ENCODE measurements around the gene HOXA3. TPM values are rescaled to one million over a fixed set of nuclear protein-coding genes. Genes with fewer than 3 reads are reported as not detected.

Gene HOXA3
- total RNA-seq, 1 donor from 2014 or later, result 3.7 TPM

DNA sequence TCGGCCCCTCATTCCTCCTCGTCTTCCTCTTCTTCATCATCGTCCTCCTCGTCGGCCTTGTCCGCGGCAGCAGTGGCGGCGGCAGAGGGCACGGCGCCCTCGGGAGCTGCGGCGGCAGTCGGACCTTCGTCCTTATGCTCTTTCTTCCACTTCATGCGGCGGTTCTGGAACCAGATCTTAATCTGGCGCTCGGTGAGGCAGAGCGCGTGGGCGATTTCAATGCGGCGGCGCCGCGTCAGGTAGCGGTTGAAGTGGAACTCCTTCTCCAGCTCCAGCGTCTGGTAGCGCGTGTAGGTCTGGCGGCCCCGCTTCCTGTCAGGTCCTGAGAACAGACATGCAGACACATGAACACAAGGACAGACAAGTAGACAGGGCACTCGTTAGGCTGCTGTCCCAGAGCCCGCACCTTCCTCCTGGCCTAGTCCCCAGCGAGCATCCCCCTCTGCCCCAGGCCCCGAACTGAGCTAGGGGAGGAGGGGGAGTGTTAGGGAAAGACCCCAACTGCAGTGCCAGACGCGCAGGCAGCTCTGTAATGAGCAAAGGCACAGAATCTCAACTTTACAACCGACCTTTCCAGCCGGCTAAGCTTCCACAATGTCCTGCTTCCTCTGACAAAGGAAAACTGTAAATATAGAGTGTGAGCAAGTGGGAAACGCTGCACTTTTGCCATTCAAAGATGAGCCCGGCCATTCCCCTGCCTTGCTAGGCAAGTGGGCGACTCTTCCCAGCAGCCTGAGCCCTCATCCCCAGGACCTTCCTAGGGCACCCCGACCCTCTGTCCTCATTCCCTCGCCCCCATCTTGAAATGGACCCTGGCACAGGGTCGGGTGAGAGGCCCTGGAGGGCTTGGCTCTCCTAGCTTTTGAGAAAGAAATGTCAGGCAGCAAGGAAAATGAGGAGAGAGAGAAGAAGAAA is 2.8 kb upstream of the HOXA3 start:
- peaks cover 0 to 8% (median 0%) of the 10 kb centered on the region in 3 donors for H3K27me3 ChIP-seq (ENCODE audit: control insufficient read depth in 3 of 3, insufficient read depth in 3 of 3, low read length in 3 of 3)
- no peaks in the 10 kb centered on the region for H3K9me3 ChIP-seq (ENCODE audit: control insufficient read depth in 3 of 3, low read length in 3 of 3)
- peaks cover 32 to 44% (median 40%) of the 10 kb centered on the region in 3 donors for H3K4me1 ChIP-seq (ENCODE audit: control insufficient read depth in 3 of 3, insufficient read depth in 3 of 3, low read length in 3 of 3)
- H3K4me3 ChIP-seq (ENCODE audit: low read length in 3 of 3), result peak overlapping the region; percentile 75 to 89 (median 87)
- peak overlapping the region; percentile 88 for H3K27ac ChIP-seq (ENCODE audit: low read depth, low read length)
- H3K9ac ChIP-seq (ENCODE audit: low read depth in 1 of 3, low read length in 3 of 3), result peak overlapping the region; percentile 81 to 93 (median 89)
- peaks cover 0 to 2% (median 0%) of the 10 kb centered on the region in 3 donors for H3K36me3 ChIP-seq (ENCODE audit: control insufficient read depth in 3 of 3, insufficient read depth in 3 of 3, low read length in 3 of 3)

DNA sequence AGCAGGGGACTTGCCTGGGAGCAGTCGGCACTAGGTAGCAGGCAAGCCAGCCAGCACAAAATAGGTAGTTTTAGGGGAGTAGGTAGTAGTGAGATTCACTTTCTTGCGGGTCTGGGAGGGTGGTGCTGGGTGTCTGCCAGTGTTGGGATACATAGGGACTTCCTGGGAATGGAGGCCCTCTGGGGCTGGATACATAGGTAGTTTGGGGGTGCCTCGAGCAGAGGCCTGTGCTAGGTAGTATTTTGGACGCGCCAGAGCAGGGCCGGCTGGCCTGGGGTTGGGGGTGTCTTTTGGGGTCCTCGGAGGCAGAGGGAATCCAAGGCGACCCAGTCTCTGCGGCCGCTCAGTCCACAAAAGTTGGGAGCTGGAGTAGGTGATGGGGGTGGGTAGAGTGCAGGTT is 2.0 kb upstream of the HOXA3 start:
- no peak overlapping the region for H3K4me3 ChIP-seq (ENCODE audit: low read length in 3 of 3)
- H3K36me3 ChIP-seq (ENCODE audit: control insufficient read depth in 3 of 3, insufficient read depth in 3 of 3, low read length in 3 of 3), result peaks cover 0 to 2% (median 0%) of the 10 kb centered on the region in 3 donors
- H3K27ac ChIP-seq (ENCODE audit: low read depth, low read length), result no peak overlapping the region
- H3K4me1 ChIP-seq (ENCODE audit: control insufficient read depth in 3 of 3, insufficient read depth in 3 of 3, low read length in 3 of 3), result peaks cover 40 to 46% (median 40%) of the 10 kb centered on the region in 3 donors
- no peak overlapping the region for H3K9ac ChIP-seq (ENCODE audit: low read depth in 1 of 3, low read length in 3 of 3)
- H3K27me3 ChIP-seq (ENCODE audit: control insufficient read depth in 3 of 3, insufficient read depth in 3 of 3, low read length in 3 of 3), result peaks cover 0 to 8% (median 0%) of the 10 kb centered on the region in 3 donors
- no peaks in the 10 kb centered on the region for H3K9me3 ChIP-seq (ENCODE audit: control insufficient read depth in 3 of 3, low read length in 3 of 3)

DNA sequence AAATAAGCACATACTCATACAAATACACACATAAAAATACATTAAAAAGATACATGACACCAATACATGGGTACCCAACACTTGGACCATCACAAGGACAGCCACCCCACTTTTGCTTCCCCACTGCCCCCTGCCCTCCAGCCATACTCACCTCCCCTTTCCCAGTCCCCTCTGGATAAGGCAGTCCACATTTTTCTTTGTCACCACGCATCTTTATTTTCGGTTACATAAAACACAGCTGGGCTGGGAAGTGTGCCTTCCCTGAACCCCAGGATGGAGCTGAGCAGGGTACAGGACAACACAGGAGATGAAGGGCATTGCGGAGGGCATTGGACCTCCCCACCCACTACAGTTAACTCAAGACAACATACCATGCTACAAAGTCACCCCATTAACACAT is 1.1 kb upstream of the HOXA3 start:
- Histone ChIP-seq H3K9ac (ENCODE audit: low read depth in 1 of 3, low read length in 3 of 3) (no peak overlapping the region), H3K4me1 (ENCODE audit: control insufficient read depth in 3 of 3, insufficient read depth in 3 of 3, low read length in 3 of 3) (peaks cover 48 to 55% (median 49%) of the 10 kb centered on the region in 3 donors), H3K36me3 (ENCODE audit: control insufficient read depth in 3 of 3, insufficient read depth in 3 of 3, low read length in 3 of 3) (peaks cover 0 to 2% (median 0%) of the 10 kb centered on the region in 3 donors), H3K27ac (ENCODE audit: low read depth, low read length) (no peak overlapping the region), H3K4me3 (ENCODE audit: low read length in 3 of 3) (no peak overlapping the region), H3K9me3 (ENCODE audit: control insufficient read depth in 3 of 3, low read length in 3 of 3) (no peaks in the 10 kb centered on the region), H3K27me3 (ENCODE audit: control insufficient read depth in 3 of 3, insufficient read depth in 3 of 3, low read length in 3 of 3) (peaks cover 0 to 8% (median 0%) of the 10 kb centered on the region in 3 donors)

DNA sequence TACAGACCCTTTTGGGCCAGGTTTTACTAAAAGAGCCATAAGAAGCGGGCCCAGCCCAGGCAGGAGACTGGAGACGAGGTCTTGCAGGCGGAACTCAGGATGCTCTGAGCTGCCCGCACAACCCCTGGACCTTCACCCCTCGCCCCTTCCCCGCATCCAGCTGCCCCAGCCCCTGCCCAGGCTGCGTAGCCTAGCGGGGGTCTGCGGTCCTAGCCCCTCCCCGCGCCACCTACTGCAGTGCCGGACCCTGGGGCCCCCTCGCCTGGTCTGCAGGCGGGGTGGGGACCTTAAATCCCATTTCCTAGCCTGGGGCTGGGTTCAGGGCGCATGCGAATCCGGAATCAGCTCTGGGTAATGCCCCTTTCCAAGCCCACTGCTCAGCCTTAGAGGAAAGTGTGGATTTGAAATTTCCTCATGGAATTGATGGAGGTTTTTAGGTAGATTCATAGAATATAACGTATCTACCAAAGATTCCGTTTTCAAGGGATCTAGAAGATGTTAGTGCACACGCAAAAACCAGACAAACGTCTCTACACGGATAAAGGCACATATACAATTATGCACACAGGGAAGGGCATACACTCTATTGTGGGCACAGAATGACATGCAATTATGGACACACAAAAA is 546 bp upstream of the HOXA3 start:
- H3K9ac ChIP-seq (ENCODE audit: low read depth in 1 of 3, low read length in 3 of 3), result peak overlapping the region; percentile 91 to 96 (median 93)
- peak overlapping the region; percentile 78 for H3K27ac ChIP-seq (ENCODE audit: low read depth, low read length)
- peaks cover 54 to 61% (median 54%) of the 10 kb centered on the region in 3 donors for H3K4me1 ChIP-seq (ENCODE audit: control insufficient read depth in 3 of 3, insufficient read depth in 3 of 3, low read length in 3 of 3)
- H3K4me3 ChIP-seq (ENCODE audit: low read length in 3 of 3), result peak overlapping the region; percentile 89 to 98 (median 94)
- peaks cover 0 to 2% (median 0%) of the 10 kb centered on the region in 3 donors for H3K36me3 ChIP-seq (ENCODE audit: control insufficient read depth in 3 of 3, insufficient read depth in 3 of 3, low read length in 3 of 3)
- H3K9me3 ChIP-seq (ENCODE audit: control insufficient read depth in 3 of 3, low read length in 3 of 3), result no peaks in the 10 kb centered on the region
- H3K27me3 ChIP-seq (ENCODE audit: control insufficient read depth in 3 of 3, insufficient read depth in 3 of 3, low read length in 3 of 3), result peaks cover 0 to 8% (median 0%) of the 10 kb centered on the region in 3 donors

DNA sequence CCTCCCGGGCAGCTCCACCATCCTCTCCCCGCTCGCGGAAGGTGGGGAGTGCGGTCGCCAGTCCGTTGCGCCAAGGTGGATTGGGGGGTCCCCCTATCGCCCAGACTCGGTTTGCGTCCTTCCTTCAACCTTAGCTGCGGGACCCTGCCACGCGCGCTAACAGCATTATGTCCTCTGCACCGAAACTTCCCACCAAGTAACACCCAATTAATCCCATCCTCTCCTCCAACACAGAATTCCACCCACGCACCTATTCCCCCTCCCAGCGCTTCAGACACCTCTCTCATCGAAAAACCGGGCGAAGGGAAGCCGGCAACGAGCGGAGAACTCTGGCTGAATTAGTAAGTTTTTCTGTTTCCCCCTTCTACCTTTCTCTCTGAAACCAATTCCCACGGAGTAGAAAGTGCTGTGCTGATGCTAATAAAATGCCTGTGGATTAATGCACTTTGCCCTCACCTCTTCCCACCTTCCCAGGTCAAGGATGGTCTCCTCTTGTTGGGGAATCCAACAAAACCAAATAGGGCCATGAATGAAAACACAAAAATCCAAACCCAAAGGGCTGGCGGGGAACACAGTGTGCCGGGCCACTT is 947 bp downstream of the HOXA3 start:
- Histone ChIP-seq H3K27me3 (ENCODE audit: control insufficient read depth in 3 of 3, insufficient read depth in 3 of 3, low read length in 3 of 3) (peaks cover 0 to 8% (median 0%) of the 10 kb centered on the region in 3 donors), H3K9ac (ENCODE audit: low read depth in 1 of 3, low read length in 3 of 3) (peak overlapping the region; percentile 91 to 96 (median 93)), H3K4me1 (ENCODE audit: control insufficient read depth in 3 of 3, insufficient read depth in 3 of 3, low read length in 3 of 3) (peaks cover 62 to 70% (median 63%) of the 10 kb centered on the region in 3 donors), H3K4me3 (ENCODE audit: low read length in 3 of 3) (peak overlapping the region; percentile 89 to 98 (median 94)), H3K27ac (ENCODE audit: low read depth, low read length) (peak overlapping the region; percentile 78), H3K36me3 (ENCODE audit: control insufficient read depth in 3 of 3, insufficient read depth in 3 of 3, low read length in 3 of 3) (peaks cover 0 to 2% (median 0%) of the 10 kb centered on the region in 3 donors), H3K9me3 (ENCODE audit: control insufficient read depth in 3 of 3, low read length in 3 of 3) (no peaks in the 10 kb centered on the region)

DNA sequence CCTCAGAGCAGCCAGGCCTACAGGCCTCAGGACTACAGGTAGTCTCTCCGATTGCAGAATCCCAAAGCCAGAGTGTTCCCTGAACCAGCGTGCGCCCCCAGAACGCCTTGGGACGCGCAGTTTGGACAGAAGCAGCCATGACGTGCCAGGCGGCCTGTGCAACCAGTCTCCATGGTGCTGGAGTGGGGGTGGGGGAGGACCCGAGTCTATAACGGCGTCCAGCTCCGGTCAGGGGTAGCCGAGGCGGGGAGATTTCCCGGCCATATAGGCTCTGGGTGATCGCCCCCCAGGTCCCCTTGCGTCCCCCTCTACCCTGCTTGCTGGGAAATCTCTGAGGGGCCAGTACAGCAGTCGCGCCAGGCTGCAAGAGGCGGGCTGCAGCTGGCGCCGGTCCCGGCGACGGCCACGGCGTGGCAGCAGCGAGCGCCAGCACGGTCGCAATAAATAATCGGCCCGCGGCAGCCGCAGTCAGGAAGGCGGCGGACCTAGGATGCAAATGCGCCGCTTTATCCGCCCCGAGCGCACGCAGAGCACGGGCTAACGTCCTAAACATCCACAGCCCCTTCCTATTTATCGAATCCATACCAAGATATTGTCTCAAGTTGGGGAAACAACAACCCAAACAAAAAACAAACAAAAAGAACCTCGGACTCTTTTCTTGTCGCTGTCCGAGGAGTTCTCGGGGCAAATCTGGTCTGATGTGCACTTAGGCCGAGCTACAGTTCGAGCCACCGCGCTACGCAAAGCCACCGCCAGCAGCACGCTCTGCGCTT is 1.6 kb downstream of the HOXA3 start:
- Histone ChIP-seq H3K27ac (ENCODE audit: low read depth, low read length) (peak overlapping the region; percentile 78), H3K9me3 (ENCODE audit: control insufficient read depth in 3 of 3, low read length in 3 of 3) (no peaks in the 10 kb centered on the region), H3K4me3 (ENCODE audit: low read length in 3 of 3) (peak overlapping the region; percentile 89 to 98 (median 94)), H3K36me3 (ENCODE audit: control insufficient read depth in 3 of 3, insufficient read depth in 3 of 3, low read length in 3 of 3) (peaks cover 0 to 4% (median 3%) of the 10 kb centered on the region in 3 donors), H3K27me3 (ENCODE audit: control insufficient read depth in 3 of 3, insufficient read depth in 3 of 3, low read length in 3 of 3) (peaks cover 0 to 8% (median 0%) of the 10 kb centered on the region in 3 donors), H3K4me1 (ENCODE audit: control insufficient read depth in 3 of 3, insufficient read depth in 3 of 3, low read length in 3 of 3) (peaks cover 61 to 69% (median 62%) of the 10 kb centered on the region in 3 donors), H3K9ac (ENCODE audit: low read depth in 1 of 3, low read length in 3 of 3) (peak overlapping the region; percentile 91 to 96 (median 93))

DNA sequence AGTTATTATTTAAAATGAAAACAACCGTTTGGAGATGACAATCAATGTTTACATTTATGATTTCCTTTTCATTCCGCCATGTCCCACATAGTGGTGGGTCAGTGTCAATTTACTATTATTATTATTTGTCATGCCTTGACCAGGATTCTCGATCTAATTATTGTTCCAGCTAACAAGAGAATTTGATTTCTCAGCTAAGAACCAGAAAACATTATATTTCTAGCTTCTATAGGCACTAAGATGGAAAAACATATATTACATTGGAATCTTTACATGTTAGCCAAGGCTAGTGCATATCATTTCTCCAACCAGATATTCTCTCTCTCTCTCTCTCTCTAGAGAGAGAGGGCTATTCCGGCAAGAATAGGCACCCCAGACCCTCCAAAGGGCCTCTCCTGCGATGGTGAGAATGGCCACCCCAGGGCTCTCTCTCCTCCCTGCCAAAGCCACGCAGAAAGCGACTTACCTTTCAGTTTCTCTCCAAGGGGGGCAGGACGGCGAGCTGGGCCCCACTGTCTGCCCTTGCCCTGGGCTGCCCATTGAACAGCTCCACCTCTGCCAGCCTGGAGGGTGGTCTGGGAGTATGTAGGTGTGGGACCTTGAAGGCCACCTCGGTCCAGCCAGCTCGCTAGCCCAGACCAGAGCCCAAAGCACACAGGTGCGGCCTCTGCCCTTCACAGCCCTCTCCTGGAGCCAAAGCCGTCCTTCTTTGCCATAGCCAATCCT is 2.4 kb downstream of the HOXA3 start:
- H3K9ac ChIP-seq (ENCODE audit: low read depth in 1 of 3, low read length in 3 of 3), result peak overlapping the region; percentile 91 to 96 (median 93)
- H3K9me3 ChIP-seq (ENCODE audit: control insufficient read depth in 3 of 3, low read length in 3 of 3), result no peaks in the 10 kb centered on the region
- peak overlapping the region; percentile 78 for H3K27ac ChIP-seq (ENCODE audit: low read depth, low read length)
- H3K36me3 ChIP-seq (ENCODE audit: control insufficient read depth in 3 of 3, insufficient read depth in 3 of 3, low read length in 3 of 3), result peaks cover 3 to 9% (median 9%) of the 10 kb centered on the region in 3 donors
- peaks cover 53 to 62% (median 54%) of the 10 kb centered on the region in 3 donors for H3K4me1 ChIP-seq (ENCODE audit: control insufficient read depth in 3 of 3, insufficient read depth in 3 of 3, low read length in 3 of 3)
- H3K4me3 ChIP-seq (ENCODE audit: low read length in 3 of 3), result peak overlapping the region; percentile 89 to 98 (median 94)
- peaks cover 0 to 8% (median 0%) of the 10 kb centered on the region in 3 donors for H3K27me3 ChIP-seq (ENCODE audit: control insufficient read depth in 3 of 3, insufficient read depth in 3 of 3, low read length in 3 of 3)

DNA sequence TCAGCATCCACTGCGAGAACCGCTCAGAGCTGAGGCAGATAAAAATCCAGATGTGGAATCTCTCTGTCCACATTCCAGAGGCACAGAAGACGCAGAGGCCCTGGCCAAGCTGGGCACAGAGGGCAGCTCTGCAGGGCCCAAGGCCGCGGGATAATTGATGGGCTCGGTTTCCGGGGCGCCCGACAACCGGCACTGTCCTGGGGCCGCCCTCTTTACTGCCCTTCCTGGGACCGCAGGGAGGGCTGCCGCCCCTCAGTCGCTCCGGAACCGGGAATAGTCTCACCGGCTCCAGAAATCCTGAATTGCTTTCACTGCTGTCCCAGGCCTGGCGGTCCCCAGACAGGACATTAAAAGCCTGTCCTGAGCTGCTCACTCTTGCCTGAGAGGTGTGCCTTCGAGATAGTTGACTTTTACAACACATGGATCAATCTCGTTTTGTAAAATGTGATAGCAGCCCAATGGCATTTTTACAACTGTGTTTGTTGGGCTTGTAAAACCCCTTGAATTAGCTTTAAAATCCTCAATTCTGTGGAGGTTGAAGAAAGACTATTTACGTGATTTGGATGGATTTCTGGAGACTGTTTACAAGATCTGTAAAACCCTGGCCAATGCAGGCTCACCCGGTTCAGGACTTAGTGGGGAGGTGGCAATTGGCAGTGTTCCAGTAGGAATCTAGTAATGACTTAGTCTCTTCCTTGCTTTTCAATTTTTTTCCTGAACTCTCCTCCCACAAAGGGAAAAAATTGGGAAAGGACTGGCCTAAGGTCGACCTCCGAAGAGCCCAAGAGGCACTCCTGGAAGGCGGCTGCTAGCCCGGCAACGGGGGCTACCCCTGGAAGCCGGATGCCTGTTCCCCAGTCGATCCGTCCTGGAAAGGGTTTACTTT is 3.4 kb downstream of the HOXA3 start:
- peak overlapping the region; percentile 91 to 96 (median 93) for H3K9ac ChIP-seq (ENCODE audit: low read depth in 1 of 3, low read length in 3 of 3)
- H3K9me3 ChIP-seq (ENCODE audit: control insufficient read depth in 3 of 3, low read length in 3 of 3), result no peaks in the 10 kb centered on the region
- peak overlapping the region; percentile 89 to 98 (median 94) for H3K4me3 ChIP-seq (ENCODE audit: low read length in 3 of 3)
- peaks cover 51 to 60% (median 53%) of the 10 kb centered on the region in 3 donors for H3K4me1 ChIP-seq (ENCODE audit: control insufficient read depth in 3 of 3, insufficient read depth in 3 of 3, low read length in 3 of 3)
- H3K36me3 ChIP-seq (ENCODE audit: control insufficient read depth in 3 of 3, insufficient read depth in 3 of 3, low read length in 3 of 3), result peaks cover 7 to 19% (median 14%) of the 10 kb centered on the region in 3 donors
- peak overlapping the region; percentile 71 for H3K27ac ChIP-seq (ENCODE audit: low read depth, low read length)
- peaks cover 0 to 8% (median 0%) of the 10 kb centered on the region in 3 donors for H3K27me3 ChIP-seq (ENCODE audit: control insufficient read depth in 3 of 3, insufficient read depth in 3 of 3, low read length in 3 of 3)

Measured in skeletal muscle tissue (tissue), 4 donors.